IgD-negative memory B cell (primary cell): ENCODE measurements around the gene FAM174B. TPM values are rescaled to one million over a fixed set of nuclear protein-coding genes. Genes with fewer than 3 reads are reported as not detected.

Experiments used
- H3K27ac Mint-ChIP-seq, 3 donors: one replicate each; pipeline ENCODE4 v1.8.0; 2020 to 2022; ENCODE audit warnings: mild to moderate bottlenecking in 3 of 3, mixed read lengths in 3 of 3, moderate library complexity in 1 of 3
- H3K27me3 Mint-ChIP-seq: one replicate; pipeline ENCODE4 v1.8.0; 2021; ENCODE audit warnings: mixed read lengths
- H3K36me3 Mint-ChIP-seq: one replicate; pipeline ENCODE4 v1.8.0; 2020; ENCODE audit warnings: mild to moderate bottlenecking, mixed read lengths
- H3K4me1 Mint-ChIP-seq, 3 donors: one replicate each; pipeline ENCODE4 v1.8.0; 2020 to 2022; ENCODE audit warnings: mixed read lengths in 3 of 3, mild to moderate bottlenecking in 1 of 3
- H3K4me3 Mint-ChIP-seq, 4 donors: one replicate each; pipeline ENCODE4 v1.8.0; 2020 to 2022; ENCODE audit warnings: mild to moderate bottlenecking in 4 of 4, mixed read lengths in 4 of 4, moderate library complexity in 3 of 4
- H3K9me3 Mint-ChIP-seq, 3 donors: one replicate each; pipeline ENCODE4 v1.8.0; 2020 to 2021; ENCODE audit warnings: mixed read lengths in 3 of 3, mild to moderate bottlenecking in 1 of 3
- polyA plus RNA-seq: library from polyadenylated mRNA; unstranded; fragments of 300-500 nt; fragmentation: Illumina TruSeq; gene quantifications from one replicate; pipeline ENCODE4 v1.2.3, GENCODE V29; 2021

Gene FAM174B
- polyA plus RNA-seq, 1 donor from 2014 or later = 1.4 TPM

DNA sequence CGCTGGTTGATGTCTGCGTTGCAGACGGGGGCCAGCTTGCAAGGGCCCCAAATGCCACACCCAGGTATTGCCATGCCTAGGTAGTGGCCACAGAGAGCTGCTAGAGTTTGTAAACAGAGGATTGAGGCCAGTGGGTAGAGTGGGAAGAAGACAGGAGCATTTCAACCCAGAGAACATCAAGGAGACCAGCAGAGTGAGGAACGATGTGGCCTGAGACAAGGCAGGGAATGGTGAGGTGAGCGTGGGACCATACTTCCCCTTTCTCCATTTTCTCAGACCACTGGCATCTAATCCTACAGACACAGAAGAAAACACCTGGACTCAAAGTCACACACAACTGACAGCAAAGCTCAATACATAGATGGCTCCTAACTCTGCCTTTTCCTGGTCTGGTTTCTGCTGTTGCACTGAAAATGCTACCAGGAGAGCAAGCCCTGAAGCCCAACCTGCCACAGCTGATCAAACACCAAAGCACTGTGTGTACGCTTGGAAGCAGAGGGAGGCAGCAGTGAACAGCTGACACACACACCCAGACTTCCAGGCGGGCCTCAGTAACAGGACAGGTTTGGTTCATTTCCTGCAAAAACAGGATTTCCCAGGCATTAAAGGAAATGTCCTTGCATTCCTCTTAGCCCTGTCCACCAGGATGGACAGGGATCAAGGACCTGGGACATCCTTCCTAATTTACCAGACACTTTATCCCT is 1.6 kb downstream of the FAM174B start:
- Mint-ChIP-seq H3K27me3 (peaks cover 40% of the 10 kb centered on the region), H3K27ac (peak overlapping the region in 1 of 3 donors; percentile 0), H3K9me3 (peaks cover 0 to 4% (median 3%) of the 10 kb centered on the region in 3 donors), H3K36me3 (peaks cover 2% of the 10 kb centered on the region), H3K4me3 (peak overlapping the region in 2 of 4 donors; percentile 82 to 85), H3K4me1 (peaks cover 3 to 9% (median 5%) of the 10 kb centered on the region in 3 donors)

DNA sequence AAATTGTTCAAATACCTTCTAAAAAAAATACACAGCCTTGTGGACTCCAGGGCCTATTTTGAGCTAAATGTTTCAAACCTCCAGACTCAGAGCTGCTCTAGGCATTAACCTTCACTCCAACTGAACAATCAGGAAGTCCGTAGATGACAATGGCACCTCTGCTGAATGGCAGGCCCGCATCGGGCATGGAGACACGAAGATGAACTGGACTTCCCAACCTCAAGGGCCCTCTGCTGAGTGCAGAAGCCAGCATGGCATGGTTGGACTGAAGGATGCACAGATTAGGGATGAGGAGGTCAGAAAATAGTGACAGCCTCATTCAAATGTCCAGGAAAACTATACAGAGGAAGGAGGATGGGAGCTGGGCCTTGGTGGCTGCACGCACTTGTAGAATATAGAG is 2.2 kb downstream of the FAM174B start:
- peaks cover 40% of the 10 kb centered on the region for H3K27me3 Mint-ChIP-seq
- H3K27ac Mint-ChIP-seq = peak overlapping the region in 1 of 3 donors; percentile 0
- H3K4me3 Mint-ChIP-seq = peak overlapping the region in 1 of 4 donors; percentile 82
- H3K9me3 Mint-ChIP-seq = peaks cover 0 to 4% (median 3%) of the 10 kb centered on the region in 3 donors
- peaks cover 3 to 9% (median 5%) of the 10 kb centered on the region in 3 donors for H3K4me1 Mint-ChIP-seq
- peaks cover 2% of the 10 kb centered on the region for H3K36me3 Mint-ChIP-seq

DNA sequence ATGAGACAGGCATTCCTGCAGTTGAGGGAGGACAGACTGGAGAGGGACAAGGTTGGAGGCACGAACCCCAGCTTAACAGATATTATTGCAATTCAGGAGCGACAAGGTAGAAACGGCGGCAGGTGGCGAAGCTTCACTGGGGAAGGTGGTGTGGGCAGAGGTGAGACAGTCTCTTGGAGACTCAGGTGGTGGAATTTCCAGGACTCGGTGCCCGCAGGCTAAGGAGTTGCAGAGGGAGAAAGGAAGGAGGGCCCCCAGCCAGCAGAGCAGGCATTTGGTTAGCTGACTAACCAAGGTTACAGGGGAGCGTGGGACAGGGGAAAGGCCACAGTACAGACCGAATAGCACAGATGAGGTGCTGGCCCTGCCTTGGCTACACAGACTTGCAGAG is 3.0 kb downstream of the FAM174B start:
- Mint-ChIP-seq H3K4me3 (no peak overlapping the region), H3K36me3 (peaks cover 2% of the 10 kb centered on the region), H3K9me3 (peaks cover 0 to 4% (median 3%) of the 10 kb centered on the region in 3 donors), H3K27ac (peak overlapping the region in 1 of 3 donors; percentile 33), H3K4me1 (peaks cover 3 to 9% (median 5%) of the 10 kb centered on the region in 3 donors), H3K27me3 (peaks cover 40% of the 10 kb centered on the region)

DNA sequence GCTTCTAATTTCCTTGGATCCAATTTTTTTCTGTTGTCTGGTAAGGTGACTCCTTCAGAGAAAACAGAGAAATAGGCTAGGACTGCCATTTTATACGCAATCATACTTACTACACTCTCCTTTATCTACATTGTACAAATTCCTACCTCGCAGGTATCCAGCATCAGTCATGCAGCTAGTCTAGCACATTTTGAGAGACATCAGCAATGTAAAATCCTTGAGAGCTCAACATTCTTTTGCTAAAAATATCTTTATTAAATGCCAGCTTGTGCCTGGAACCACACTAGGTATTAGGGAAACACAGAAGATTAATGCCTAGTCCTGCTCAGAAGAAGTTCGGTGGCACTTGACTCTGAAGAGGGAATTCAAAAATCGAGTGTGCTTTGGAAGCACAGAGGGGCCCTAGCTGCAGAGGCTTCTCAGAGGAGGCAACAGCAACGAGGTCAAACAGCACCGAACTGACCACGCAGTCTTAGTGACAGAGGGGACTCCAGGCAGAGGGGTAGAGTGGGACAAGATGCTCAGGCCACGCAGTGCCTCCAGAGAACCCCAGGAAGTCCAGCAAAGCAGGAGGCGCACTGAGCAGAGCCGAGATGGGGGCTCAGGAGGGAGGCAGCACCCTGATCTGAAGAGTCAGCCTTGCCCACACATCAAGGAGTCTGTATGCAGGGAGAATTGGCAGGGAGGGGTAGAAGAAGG is 3.5 kb downstream of the FAM174B start:
- no peak overlapping the region for H3K27ac Mint-ChIP-seq
- H3K4me1 Mint-ChIP-seq = peaks cover 3 to 9% (median 5%) of the 10 kb centered on the region in 3 donors
- H3K4me3 Mint-ChIP-seq = no peak overlapping the region
- H3K36me3 Mint-ChIP-seq = peaks cover 2% of the 10 kb centered on the region
- H3K27me3 Mint-ChIP-seq = peaks cover 40% of the 10 kb centered on the region
- peaks cover 0 to 4% (median 3%) of the 10 kb centered on the region in 3 donors for H3K9me3 Mint-ChIP-seq

DNA sequence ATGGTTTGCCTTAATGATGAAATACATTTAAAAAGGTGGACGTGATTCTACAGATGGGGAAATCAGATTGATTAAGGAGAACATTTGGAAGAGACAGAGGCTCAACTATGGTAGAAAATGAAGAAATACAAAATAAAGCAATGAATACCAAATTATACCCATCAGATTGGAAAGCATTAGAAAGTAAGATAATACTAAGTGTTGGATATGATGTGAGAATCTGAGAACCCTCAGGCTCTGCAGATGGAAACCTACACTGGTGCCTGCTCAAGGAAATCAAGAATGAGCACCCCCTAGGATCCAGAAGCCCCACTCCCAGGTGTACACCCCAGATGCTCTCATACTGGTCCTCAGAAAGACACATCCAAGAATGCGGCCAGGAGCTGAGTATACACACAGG is 4.6 kb downstream of the FAM174B start:
- H3K4me3 Mint-ChIP-seq = no peak overlapping the region
- peaks cover 31% of the 10 kb centered on the region for H3K27me3 Mint-ChIP-seq
- peaks cover 2% of the 10 kb centered on the region for H3K36me3 Mint-ChIP-seq
- H3K27ac Mint-ChIP-seq = peak overlapping the region in 1 of 3 donors; percentile 55
- peaks cover 1 to 9% (median 3%) of the 10 kb centered on the region in 3 donors for H3K4me1 Mint-ChIP-seq
- H3K9me3 Mint-ChIP-seq = peaks cover 0 to 4% (median 2%) of the 10 kb centered on the region in 3 donors

DNA sequence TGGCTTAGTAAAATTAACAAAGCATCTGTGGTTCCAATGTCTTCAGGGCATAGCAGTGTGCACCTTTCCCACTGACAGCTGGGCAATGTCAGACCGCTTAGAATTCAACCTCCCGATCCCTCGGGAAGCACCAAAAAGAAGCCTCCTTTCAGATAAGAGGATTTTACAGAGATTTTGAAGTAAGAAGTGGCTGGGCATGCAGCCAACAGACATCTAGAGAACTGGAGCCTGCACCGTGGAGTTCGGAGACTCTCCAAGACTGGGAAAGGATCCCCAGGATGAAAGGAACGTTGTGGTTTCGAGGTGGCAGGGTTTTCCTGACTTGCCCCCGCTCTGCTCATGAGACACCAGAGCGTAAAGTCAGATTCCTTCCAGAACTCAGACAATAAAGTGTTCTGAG is 5.3 kb downstream of the FAM174B start:
- Mint-ChIP-seq H3K9me3 (peaks cover 0 to 4% (median 2%) of the 10 kb centered on the region in 3 donors), H3K4me3 (no peak overlapping the region), H3K36me3 (peaks cover 2% of the 10 kb centered on the region), H3K27me3 (peaks cover 29% of the 10 kb centered on the region), H3K4me1 (peaks cover 0 to 8% (median 3%) of the 10 kb centered on the region in 3 donors), H3K27ac (no peak overlapping the region)

DNA sequence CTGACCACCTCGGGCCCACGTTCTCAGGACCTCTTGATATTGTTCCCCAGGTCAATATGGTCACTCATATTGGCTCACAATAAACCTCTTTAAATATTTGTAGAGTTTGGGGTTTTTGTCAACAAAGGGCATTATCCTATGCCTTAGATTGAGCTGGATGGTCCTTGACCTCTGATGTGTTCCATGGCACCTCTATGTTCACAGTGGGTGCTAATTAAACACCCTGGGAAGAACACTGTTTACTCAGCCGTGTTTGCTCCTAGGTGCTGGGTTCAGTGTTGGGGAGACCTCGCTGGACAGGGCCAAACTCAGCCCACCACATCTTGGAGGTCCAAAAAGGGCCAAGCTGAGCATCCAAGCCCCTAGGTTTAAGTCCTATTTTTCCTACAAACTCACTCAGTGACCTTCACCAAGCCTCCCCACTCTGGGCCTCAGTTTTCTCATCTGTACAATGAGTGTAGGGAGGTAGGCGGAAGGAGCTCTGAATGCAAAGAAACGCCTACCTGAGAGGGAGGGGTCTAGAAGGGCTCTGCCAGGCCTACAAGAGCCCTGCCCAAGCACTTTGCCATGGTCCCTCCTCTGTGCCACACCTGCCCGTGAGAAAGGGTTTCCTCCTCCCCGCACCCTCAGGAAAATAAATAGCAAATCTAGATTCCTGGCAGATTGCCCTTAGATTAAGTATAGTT is 7.2 kb downstream of the FAM174B start:
- Mint-ChIP-seq H3K4me1 (no peaks in the 10 kb centered on the region), H3K9me3 (peaks cover 2 to 4% (median 2%) of the 10 kb centered on the region in 3 donors), H3K27me3 (peaks cover 15% of the 10 kb centered on the region), H3K27ac (no peak overlapping the region), H3K4me3 (no peak overlapping the region), H3K36me3 (peaks cover 2% of the 10 kb centered on the region)

DNA sequence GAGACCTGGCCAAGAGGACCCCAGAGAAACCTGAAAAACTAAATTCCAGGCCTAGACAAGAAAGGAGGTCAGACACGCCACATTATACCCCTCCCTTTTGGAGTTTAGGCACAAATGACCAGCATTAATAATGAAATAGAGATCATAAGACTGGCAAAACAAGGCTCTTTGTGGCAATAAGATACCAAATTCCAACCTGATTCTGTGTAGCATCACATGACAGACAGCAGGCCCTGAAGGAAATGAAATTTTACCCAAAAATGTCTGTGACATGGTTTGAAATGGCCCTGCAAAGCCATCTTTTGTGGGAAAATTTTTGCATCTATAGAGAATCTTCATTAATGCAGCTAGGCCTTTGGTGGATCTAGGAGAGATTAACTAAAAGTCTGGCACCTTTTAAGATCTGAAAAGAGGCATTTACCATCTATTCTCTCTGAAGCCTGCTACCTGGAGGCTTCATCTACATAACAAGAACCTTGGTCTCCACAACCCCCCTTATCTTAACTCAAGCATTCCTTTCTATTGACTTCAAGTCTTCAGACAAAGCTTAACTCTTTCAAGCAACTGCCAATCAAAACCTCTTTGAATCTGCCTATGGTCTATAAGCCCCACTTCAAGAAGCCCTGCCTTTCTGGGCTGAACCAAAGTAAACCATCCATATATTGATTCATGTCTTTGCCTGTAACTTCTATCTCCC is 8.0 kb downstream of the FAM174B start:
- H3K36me3 Mint-ChIP-seq = peaks cover 2% of the 10 kb centered on the region
- H3K4me1 Mint-ChIP-seq = no peaks in the 10 kb centered on the region
- H3K9me3 Mint-ChIP-seq = peaks cover 2 to 4% (median 2%) of the 10 kb centered on the region in 3 donors
- no peak overlapping the region for H3K4me3 Mint-ChIP-seq
- no peak overlapping the region for H3K27ac Mint-ChIP-seq
- peaks cover 9% of the 10 kb centered on the region for H3K27me3 Mint-ChIP-seq

DNA sequence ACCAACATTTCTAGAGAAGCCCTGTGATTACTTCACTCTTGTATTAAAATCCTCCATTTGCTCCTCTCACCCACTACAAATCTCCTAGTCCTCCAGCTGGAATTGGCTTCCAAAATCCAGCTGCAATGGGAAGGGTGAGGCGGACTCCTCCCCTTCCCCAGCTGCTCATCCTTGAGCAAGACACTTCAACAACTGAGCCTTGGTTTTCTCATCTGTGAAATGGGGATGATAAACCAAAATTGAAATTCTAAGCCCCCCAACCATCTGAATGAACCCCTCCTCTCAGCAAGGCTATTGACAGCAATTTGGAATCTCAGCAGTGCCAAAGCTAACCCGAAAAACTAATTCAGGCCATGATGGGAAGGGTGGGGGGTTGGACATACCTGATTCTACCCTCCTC is 9.4 kb downstream of the FAM174B start:
- Mint-ChIP-seq H3K9me3 (peaks cover 5 to 6% (median 6%) of the 10 kb centered on the region in 3 donors), H3K36me3 (peaks cover 2% of the 10 kb centered on the region), H3K27me3 (peaks cover 3% of the 10 kb centered on the region), H3K4me3 (no peak overlapping the region), H3K4me1 (no peaks in the 10 kb centered on the region), H3K27ac (no peak overlapping the region)

DNA sequence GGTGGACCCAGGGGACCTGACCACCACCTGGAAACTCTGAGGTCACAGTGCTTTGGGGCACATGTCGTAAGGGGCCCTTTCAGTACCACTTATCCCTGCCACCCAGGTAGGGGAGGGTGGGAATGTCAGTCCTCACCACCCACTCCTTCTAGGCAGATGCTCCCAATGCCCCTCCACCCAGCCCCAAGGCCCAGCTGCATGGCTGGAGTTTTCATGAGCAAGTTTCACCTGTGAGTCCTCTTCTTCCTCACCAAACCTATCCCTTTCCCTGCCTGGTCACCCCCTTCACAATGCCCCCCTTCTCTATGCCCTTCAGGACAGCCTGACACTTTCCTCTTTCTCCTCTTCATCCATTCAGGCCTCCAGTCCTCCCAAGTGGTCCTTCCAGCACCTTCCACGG is 9.8 kb downstream of the FAM174B start:
- H3K4me3 Mint-ChIP-seq = no peak overlapping the region
- peaks cover 2% of the 10 kb centered on the region for H3K36me3 Mint-ChIP-seq
- no peak overlapping the region for H3K27ac Mint-ChIP-seq
- peaks cover 4 to 6% (median 5%) of the 10 kb centered on the region in 3 donors for H3K9me3 Mint-ChIP-seq
- peaks cover 3% of the 10 kb centered on the region for H3K27me3 Mint-ChIP-seq
- H3K4me1 Mint-ChIP-seq = no peaks in the 10 kb centered on the region

DNA sequence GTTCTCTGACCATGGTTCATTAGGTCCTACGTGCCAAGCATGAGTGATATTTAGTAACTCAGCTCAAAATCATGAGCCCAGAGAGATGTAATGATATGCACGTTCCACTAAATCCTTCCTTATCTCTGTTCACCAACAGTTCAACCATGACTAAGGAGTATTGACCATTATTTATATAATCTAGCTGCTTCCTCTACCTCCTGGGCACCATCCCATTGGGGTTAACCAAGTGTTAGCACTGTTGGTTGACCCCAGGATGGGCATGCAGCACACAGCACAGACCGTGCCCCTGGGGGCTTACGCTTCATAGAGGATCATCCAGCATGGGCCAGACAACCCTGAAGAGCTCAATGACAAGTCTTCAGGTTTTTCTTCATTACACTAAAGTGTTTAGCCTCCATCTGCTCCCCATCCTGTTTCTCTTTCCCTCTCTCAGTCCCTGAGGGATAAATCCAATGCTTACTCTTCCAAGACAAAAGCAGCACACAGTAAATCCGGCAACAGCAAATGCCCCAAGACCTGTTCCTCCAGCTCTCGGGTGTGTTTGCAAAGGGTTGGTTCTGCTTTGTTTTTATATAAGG is 10.4 kb downstream of the FAM174B start:
- Mint-ChIP-seq H3K27me3 (peaks cover 3% of the 10 kb centered on the region), H3K9me3 (peaks cover 4 to 6% (median 5%) of the 10 kb centered on the region in 3 donors), H3K4me3 (no peak overlapping the region), H3K4me1 (no peaks in the 10 kb centered on the region), H3K27ac (no peak overlapping the region), H3K36me3 (peaks cover 2% of the 10 kb centered on the region)

DNA sequence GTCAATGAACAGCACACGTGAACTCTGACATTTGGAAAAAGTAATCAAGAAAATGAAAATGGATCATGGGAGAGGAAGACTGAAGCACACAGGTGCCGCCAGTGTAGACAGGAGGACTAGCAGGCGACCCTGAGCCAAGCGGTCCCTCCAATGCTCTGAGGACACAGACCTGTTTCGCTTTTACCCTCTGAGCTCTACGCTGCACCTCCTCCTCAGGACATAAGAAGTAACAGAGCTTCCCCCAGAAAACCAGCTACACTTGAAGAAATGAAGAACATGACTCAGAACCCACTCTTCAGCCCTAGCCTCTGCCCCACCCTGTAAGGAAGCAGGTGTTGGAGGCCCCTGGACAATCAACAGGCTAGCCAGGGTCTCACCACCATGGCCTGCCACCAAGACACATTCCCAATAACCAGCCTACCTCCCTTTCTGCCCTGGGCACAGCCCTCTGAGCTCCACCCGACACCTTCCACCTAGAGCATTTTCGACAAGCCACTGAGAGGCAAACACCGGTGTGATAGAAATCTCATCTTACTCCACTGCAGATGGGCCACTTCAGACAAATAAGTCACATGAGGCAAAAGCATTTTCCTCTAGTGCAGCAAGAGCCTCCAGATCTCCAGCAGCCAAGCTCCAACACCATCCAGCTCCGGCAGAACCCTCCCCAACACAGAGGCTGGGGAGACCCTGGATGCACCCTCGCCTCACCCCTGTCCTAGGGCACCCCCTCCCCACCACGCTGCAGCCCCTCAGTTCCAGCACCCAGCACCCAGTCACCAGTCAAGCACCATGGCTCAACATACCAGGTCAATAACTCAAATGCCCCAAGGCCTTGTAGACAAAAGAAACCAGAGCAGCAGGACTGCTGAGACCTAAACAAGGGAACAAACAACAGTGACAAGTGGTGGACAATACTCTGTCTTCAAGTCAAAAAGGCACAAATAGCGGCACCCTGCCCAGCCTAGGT is 11.4 kb downstream of the FAM174B start:
- H3K4me3 Mint-ChIP-seq = no peak overlapping the region
- no peak overlapping the region for H3K27ac Mint-ChIP-seq
- H3K36me3 Mint-ChIP-seq = peaks cover 2% of the 10 kb centered on the region
- H3K9me3 Mint-ChIP-seq = peaks cover 5 to 10% (median 6%) of the 10 kb centered on the region in 3 donors
- H3K4me1 Mint-ChIP-seq = no peaks in the 10 kb centered on the region
- peaks cover 3% of the 10 kb centered on the region for H3K27me3 Mint-ChIP-seq

DNA sequence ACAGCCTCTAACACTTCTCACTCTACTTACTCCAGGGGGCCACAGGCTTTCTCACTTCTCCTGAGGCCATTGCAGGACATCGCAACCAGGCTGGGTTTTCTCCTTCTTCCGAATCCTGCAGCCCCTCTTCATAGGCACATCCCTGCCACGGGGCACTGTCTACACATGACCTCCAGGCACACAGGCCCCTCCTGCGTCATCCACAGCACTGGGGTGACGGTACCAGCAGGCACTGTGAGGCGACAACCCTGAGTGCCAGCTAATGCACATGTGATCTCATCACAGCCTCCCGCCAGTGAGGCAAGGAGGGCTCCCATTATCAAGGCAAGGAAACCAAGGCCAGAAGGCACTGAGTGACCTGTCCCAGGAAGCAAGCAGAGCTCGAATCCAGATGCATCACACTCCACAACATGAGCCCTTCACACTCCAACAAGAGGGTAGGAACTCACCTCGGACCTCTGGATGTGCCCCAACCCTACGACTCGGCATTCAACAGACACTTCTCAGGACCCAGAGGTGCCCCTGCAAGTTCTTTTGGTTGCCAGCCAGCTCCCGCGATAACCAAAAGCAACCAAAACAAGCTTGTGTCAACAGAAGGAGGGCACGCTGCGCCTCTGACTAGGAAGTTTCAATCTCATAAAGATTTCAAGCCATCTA is 16.7 kb downstream of the FAM174B start:
- H3K4me1 Mint-ChIP-seq = no peaks in the 10 kb centered on the region
- H3K9me3 Mint-ChIP-seq = peaks cover 3 to 10% (median 5%) of the 10 kb centered on the region in 3 donors
- no peaks in the 10 kb centered on the region for H3K27me3 Mint-ChIP-seq
- H3K27ac Mint-ChIP-seq = no peak overlapping the region
- peaks cover 2% of the 10 kb centered on the region for H3K36me3 Mint-ChIP-seq
- no peak overlapping the region for H3K4me3 Mint-ChIP-seq
